COLO668 (cell line): Measurements from ENCODE around the gene RABGGTA.
"Not testable (repeated sequence)": the region's sequence is repeated elsewhere in the genome, so short reads cannot be mapped to it uniquely, and the experiment has no call there.

Experiments
- DNase-seq: peaks from one replicate; lab custom pipeline; 2025; ENCODE audit not compliant: unreplicated experiment; lab: John Stamatoyannopoulos, UW

The RABGGTA gene

GRCh38 chr14:24222987-24223386 is 48.4 kb downstream of the RABGGTA start:
- not testable (repeated sequence) for DNase-seq

DNA sequence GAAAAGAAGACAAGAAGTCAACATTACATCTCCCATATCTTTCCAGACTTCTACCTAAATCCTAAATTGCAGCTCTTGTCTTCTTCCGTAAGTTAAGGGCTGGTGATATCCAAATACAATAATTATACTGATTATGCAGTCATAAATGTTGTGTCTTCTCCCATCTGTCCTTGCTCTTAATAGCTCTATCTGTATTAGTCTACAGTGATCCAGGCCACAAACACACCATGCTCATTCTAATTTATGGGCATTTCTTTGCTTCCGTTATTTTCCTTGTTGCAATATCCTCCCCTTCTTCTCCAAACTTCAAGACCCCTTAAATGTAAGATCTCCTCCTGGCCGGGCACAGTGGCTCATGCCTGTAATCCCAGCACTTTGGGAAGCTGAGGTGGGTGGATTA is 51.9 kb downstream of the RABGGTA start:
- no peak for DNase-seq

GRCh38 chr14:24219080-24219479 is 52.3 kb downstream of the RABGGTA start:
- no peak for DNase-seq

DNA sequence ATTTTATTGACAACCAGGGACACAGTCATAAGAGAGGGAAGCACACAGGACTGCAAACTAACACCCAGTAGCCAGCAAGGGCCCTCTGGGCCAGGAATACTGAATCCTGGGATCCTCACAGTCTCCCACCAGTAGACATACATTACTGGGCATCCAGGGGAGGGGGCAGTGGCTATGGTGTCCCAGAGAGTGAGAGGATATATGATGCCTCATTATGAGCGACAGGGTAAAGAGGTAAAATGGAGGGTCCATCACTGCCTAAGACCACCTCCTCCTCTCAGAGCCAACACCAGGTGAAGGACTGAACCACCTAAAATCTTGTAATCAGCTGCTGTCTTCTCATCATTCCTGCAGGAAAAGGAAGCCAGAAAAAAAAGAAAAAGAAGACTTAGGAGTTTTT is 54.5 kb downstream of the RABGGTA start:
- not testable (repeated sequence) for DNase-seq

DNA sequence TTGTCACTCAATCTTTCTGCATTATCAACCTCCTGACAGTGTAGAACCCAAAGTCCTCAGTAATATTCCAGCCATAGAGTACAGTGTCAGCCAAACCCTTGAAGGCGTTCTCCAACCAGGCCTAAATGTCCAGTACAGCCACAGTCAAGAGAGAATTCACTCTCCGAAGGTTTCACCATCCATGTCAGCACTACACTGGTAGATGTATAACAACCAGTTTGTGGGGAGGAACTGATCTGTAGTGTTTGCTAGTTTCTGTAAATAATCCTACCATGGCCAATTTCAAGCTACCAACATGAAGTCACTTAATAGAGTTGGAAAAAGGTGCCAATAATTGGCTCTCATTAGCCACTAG is 55.1 kb downstream of the RABGGTA start:
- no peak for DNase-seq
